Colonic mucosa (tissue), 4 donors: Measurements from ENCODE around the gene GKN2. TPM values are rescaled to one million over a fixed set of nuclear protein-coding genes. Genes with fewer than 3 reads are reported as not detected.
"Not testable (repeated sequence)": the region's sequence is repeated elsewhere in the genome, so short reads cannot be mapped to it uniquely, and the experiment has no call there.

Source experiments
- DNase-seq: peaks from one replicate; pipeline ENCODE4 v3.0.0-alpha.2; 2020
- H3K27ac ChIP-seq: fragments of 200-600 bp; one replicate; pipeline ENCODE4 v1.8.0; 2021
- H3K27me3 ChIP-seq: fragments of 200-600 bp; one replicate; pipeline ENCODE4 v1.8.0; 2021
- H3K36me3 ChIP-seq: fragments of 200-600 bp; one replicate; pipeline ENCODE4 v1.8.0; 2021
- H3K4me1 ChIP-seq: fragments of 200-600 bp; one replicate; pipeline ENCODE4 v1.8.0; 2021; ENCODE audit warnings: mild to moderate bottlenecking
- H3K4me3 ChIP-seq: fragments of 200-600 bp; one replicate; pipeline ENCODE4 v1.8.0; 2021
- H3K9ac ChIP-seq, 2 donors: one replicate each; pipeline ENCODE4 v1.7.0; 2013; ENCODE audit warnings: control low read depth in 2 of 2, low read depth in 2 of 2, low read length in 2 of 2
- H3K9me3 ChIP-seq: fragments of 200-600 bp; one replicate; pipeline ENCODE4 v1.8.0; 2021
- intact Hi-C: fragments of 100-400 bp; cut with DNase I; formaldehyde crosslinking; loops from one replicate; pipeline ENCODE4 v1.14.1; 2022
- total RNA-seq, 2 donors: library from RNA; stranded (reverse); fragmentation: NEBNext Ultra II Directional in 1 of 2; extraction: Animal tissue kit (Norgen Biotek cat#: 25700) in 1 of 2; gene quantifications; one replicate each; pipeline ENCODE4 v1.2.1, GENCODE V29; 2021
- TF ChIP-seq, protein P1 (sequence below): fragments of 200-600 bp; IDR thresholded peaks from one replicate; pipeline ENCODE4 v1.8.0; 2022; ENCODE audit warnings: antibody characterized with exemption, mild to moderate bottlenecking
- donor health status: healthy.
- donor health status: DM: no; HTN: no; CAD: no.
- donor health status: DM: no; HTN: no; CAD: no.

GKN2 gene
- total RNA-seq, 2 donors from 2014 or later, result 0.32 TPM; not detected in 1

- no peaks in the 10 kb centered on the region for H3K36me3 ChIP-seq
- intact Hi-C loops, result no loop called here
Measured at GRCh38 chr2:68964282-68964681, 11.6 kb upstream of the GKN2 start.

GRCh38 chr2:68961380-68961779 lies 8.7 kb upstream of the GKN2 start:
- DNase-seq, result no peak
- H3K4me1 ChIP-seq, result no peaks in the 10 kb centered on the region
- H3K36me3 ChIP-seq, result no peaks in the 10 kb centered on the region
- TF ChIP-seq, protein P1, sequence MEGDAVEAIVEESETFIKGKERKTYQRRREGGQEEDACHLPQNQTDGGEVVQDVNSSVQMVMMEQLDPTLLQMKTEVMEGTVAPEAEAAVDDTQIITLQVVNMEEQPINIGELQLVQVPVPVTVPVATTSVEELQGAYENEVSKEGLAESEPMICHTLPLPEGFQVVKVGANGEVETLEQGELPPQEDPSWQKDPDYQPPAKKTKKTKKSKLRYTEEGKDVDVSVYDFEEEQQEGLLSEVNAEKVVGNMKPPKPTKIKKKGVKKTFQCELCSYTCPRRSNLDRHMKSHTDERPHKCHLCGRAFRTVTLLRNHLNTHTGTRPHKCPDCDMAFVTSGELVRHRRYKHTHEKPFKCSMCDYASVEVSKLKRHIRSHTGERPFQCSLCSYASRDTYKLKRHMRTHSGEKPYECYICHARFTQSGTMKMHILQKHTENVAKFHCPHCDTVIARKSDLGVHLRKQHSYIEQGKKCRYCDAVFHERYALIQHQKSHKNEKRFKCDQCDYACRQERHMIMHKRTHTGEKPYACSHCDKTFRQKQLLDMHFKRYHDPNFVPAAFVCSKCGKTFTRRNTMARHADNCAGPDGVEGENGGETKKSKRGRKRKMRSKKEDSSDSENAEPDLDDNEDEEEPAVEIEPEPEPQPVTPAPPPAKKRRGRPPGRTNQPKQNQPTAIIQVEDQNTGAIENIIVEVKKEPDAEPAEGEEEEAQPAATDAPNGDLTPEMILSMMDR, result no peak
- H3K27ac ChIP-seq, result no peak overlapping the region
- H3K27me3 ChIP-seq, result no peaks in the 10 kb centered on the region
- H3K4me3 ChIP-seq, result no peak overlapping the region
- intact Hi-C loops, result no loop called here
- H3K9me3 ChIP-seq, result no peaks in the 10 kb centered on the region
- H3K9ac ChIP-seq, result no peak overlapping the region

More at GRCh38 chr2:68964282-68964681, 11.6 kb upstream of the GKN2 start:
- no peaks in the 10 kb centered on the region for H3K27me3 ChIP-seq
- H3K27ac ChIP-seq, result no peak overlapping the region
- no peak overlapping the region for H3K9ac ChIP-seq
- no peaks in the 10 kb centered on the region for H3K9me3 ChIP-seq
- no peaks in the 10 kb centered on the region for H3K4me1 ChIP-seq
- TF ChIP-seq, protein P1, result no peak
- H3K4me3 ChIP-seq, result no peak overlapping the region
- no peak for DNase-seq

- Histone ChIP-seq H3K36me3 (no peaks in the 10 kb centered on the region), H3K27ac (no peak overlapping the region), H3K9ac (no peak overlapping the region), H3K4me1 (no peaks in the 10 kb centered on the region), H3K27me3 (no peaks in the 10 kb centered on the region), H3K4me3 (no peak overlapping the region), H3K9me3 (no peaks in the 10 kb centered on the region)
- DNase-seq, result no peak
- intact Hi-C loops, result no loop called here
- TF ChIP-seq, protein P1, result no peak
Measured at GRCh38 chr2:68959001-68959400, 6.3 kb upstream of the GKN2 start.

- H3K4me1 ChIP-seq, H3K36me3 ChIP-seq, H3K9ac ChIP-seq, DNase-seq, H3K27me3 ChIP-seq, H3K27ac ChIP-seq, H3K9me3 ChIP-seq, H3K4me3 ChIP-seq, intact Hi-C loops: not testable (repeated sequence)
Measured at GRCh38 chr2:68955432-68955831, 2.7 kb upstream of the GKN2 start.

- no peak overlapping the region for H3K4me3 ChIP-seq
- intact Hi-C loops, result no loop called here
Measured at GRCh38 chr2:68951899-68952298, 794 bp downstream of the GKN2 start.

DNA sequence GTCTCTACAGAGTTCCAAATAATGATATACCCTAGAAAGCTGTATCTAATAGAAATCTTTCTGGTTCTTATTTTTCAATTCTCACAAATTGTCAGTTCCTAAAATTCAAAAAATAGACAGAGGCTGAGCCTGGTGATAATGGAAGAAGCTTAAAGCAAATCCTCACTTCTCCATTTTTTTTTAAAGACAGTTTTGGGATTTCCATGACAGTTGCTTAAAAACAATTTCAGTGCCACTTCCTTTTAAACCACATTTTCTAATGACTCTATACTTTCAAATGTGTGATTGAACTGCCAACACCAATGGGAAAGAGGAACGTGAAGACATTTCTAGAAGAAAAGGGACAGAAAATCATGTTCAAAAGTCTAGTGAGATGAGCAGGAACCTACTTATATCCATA lies 4.0 kb downstream of the GKN2 start:
- no peak overlapping the region for H3K4me3 ChIP-seq
- no peaks in the 10 kb centered on the region for H3K9me3 ChIP-seq
- H3K27me3 ChIP-seq, result no peaks in the 10 kb centered on the region
- no peak overlapping the region for H3K27ac ChIP-seq
- no peak overlapping the region for H3K9ac ChIP-seq
- no peak for DNase-seq
- TF ChIP-seq, protein P1, result no peak
- H3K36me3 ChIP-seq, result no peaks in the 10 kb centered on the region
- intact Hi-C loops, result loop anchor here (10.0 kb wide), 1 partner anchor 356 kb away; no protein-coding TSS in a partner anchor
- no peaks in the 10 kb centered on the region for H3K4me1 ChIP-seq

More at GRCh38 chr2:68951899-68952298, 794 bp downstream of the GKN2 start:
- DNase-seq, result no peak
- TF ChIP-seq, protein P1, result no peak
- Histone ChIP-seq H3K27me3 (no peaks in the 10 kb centered on the region), H3K9me3 (no peaks in the 10 kb centered on the region), H3K27ac (no peak overlapping the region), H3K9ac (no peak overlapping the region), H3K36me3 (no peaks in the 10 kb centered on the region), H3K4me1 (no peaks in the 10 kb centered on the region)
